Neural crest cell (in vitro differentiated cells): ENCODE measurements around the gene SIPA1L3. TPM values are rescaled to one million over a fixed set of nuclear protein-coding genes. Genes with fewer than 3 reads are reported as not detected.

Source experiments
- DNase-seq: peaks from one replicate; pipeline ENCODE4 v3.0.0; 2021; ENCODE audit warnings: low read depth, mixed read lengths, low spot score
- H3K27ac Mint-ChIP-seq: one replicate; pipeline ENCODE4 v1.8.0; 2021; ENCODE audit warnings: mild to moderate bottlenecking, mixed read lengths; ENCODE audit not compliant: unreplicated experiment
- H3K27me3 Mint-ChIP-seq: 2 replicates; pipeline ENCODE4 v1.8.0; 2021; ENCODE audit warnings: low read depth, mild to moderate bottlenecking, mixed read lengths
- H3K36me3 Mint-ChIP-seq: 2 replicates; pipeline ENCODE4 v1.8.0; 2021; ENCODE audit warnings: low read depth, mild to moderate bottlenecking, mixed read lengths
- H3K4me1 Mint-ChIP-seq: 2 replicates; pipeline ENCODE4 v1.8.0; 2021; ENCODE audit warnings: mixed read lengths
- H3K4me3 Mint-ChIP-seq: one replicate; pipeline ENCODE4 v1.8.0; 2021; ENCODE audit warnings: mild to moderate bottlenecking, mixed read lengths
- H3K9me3 Mint-ChIP-seq: 2 replicates; pipeline ENCODE4 v1.8.0; 2021; ENCODE audit warnings: mixed read lengths
- total RNA-seq: library from RNA; stranded (reverse); gene quantifications from 2 replicates; pipeline ENCODE4 v1.2.1, GENCODE V29; 2021
- TF ChIP-seq, protein P1 (sequence below): fragments of 200-600 bp; sonication (generic); conservative IDR thresholded peaks from 2 replicates; pipeline ENCODE4 v1.5.0; 2021; ENCODE audit warnings: antibody characterized with exemption, mild to moderate bottlenecking

SIPA1L3 gene
- total RNA-seq, 1 donor from 2014 or later = 41.2 TPM

DNA sequence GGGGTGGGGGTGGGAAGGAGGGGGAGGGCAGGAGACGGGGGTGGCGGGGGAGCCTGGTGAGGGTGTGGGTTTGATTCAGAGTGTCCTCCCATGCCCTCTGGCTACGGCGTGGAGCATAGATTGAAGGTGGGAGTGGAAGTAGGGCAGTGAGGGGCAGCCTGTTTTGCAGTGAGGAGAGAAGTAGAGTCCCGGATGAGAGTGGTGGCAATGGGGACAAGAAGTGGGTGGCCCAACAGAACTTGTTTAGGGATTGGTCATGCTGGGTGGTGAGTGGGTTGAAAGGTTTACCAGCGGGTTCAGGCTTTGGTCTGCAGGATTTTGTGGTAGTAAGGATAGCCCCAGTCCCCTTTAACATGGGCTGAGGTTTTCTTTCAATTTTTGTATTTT is 35.5 kb downstream of the SIPA1L3 start:
- no peak for DNase-seq
- H3K27ac Mint-ChIP-seq = no peak overlapping the region
- TF ChIP-seq, protein P1, sequence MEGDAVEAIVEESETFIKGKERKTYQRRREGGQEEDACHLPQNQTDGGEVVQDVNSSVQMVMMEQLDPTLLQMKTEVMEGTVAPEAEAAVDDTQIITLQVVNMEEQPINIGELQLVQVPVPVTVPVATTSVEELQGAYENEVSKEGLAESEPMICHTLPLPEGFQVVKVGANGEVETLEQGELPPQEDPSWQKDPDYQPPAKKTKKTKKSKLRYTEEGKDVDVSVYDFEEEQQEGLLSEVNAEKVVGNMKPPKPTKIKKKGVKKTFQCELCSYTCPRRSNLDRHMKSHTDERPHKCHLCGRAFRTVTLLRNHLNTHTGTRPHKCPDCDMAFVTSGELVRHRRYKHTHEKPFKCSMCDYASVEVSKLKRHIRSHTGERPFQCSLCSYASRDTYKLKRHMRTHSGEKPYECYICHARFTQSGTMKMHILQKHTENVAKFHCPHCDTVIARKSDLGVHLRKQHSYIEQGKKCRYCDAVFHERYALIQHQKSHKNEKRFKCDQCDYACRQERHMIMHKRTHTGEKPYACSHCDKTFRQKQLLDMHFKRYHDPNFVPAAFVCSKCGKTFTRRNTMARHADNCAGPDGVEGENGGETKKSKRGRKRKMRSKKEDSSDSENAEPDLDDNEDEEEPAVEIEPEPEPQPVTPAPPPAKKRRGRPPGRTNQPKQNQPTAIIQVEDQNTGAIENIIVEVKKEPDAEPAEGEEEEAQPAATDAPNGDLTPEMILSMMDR = no peak
- peaks cover 3% of the 10 kb centered on the region for H3K36me3 Mint-ChIP-seq
- H3K9me3 Mint-ChIP-seq = peaks cover 3% of the 10 kb centered on the region
- no peak overlapping the region for H3K4me3 Mint-ChIP-seq
- H3K27me3 Mint-ChIP-seq = no peaks in the 10 kb centered on the region
- peaks cover 24% of the 10 kb centered on the region for H3K4me1 Mint-ChIP-seq

DNA sequence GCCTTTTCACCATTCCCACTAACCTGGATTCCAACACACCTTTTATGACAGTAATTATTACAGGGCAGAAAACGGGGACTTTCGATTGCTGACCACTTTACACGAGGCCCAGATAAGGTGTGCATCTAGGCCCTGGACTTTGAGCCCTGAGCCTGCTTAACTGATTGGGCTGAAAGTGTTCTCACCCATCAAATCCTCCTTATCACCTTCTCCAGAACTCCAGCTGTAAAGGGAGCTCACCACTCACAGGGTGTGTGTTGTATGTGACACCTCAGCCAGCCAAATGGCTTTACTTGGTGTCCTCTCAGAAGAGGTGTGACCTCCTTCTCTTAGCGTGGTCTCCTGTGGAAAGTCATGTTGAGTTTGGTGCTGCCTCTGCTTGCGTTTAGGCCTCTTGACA is 36.5 kb downstream of the SIPA1L3 start:
- no peaks in the 10 kb centered on the region for H3K27me3 Mint-ChIP-seq
- no peak for DNase-seq
- TF ChIP-seq, protein P1 = no peak
- peaks cover 3% of the 10 kb centered on the region for H3K36me3 Mint-ChIP-seq
- no peak overlapping the region for H3K27ac Mint-ChIP-seq
- no peak overlapping the region for H3K4me3 Mint-ChIP-seq
- H3K4me1 Mint-ChIP-seq = peaks cover 33% of the 10 kb centered on the region
- H3K9me3 Mint-ChIP-seq = peaks cover 3% of the 10 kb centered on the region

DNA sequence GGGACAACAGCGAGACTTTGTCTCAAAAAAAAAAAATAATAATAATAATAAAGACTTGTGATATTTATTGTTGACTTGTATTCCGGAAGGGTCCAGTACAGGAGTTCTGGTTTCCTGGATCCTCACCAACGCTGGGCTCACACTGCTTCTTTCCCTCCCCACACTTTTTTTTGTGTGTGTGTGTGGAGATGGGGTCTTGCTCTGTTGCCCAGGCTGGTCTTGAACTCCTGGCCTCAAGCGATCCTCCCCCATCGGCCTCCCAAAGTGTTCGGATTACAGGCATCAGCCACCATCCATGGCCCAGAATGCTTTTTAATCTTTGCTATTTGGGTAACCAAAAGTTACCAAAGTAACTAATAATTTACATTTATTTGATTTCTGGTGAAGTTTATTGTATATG is 39.1 kb downstream of the SIPA1L3 start:
- Mint-ChIP-seq H3K9me3 (no peaks in the 10 kb centered on the region), H3K4me3 (no peak overlapping the region), H3K36me3 (no peaks in the 10 kb centered on the region), H3K27me3 (no peaks in the 10 kb centered on the region), H3K27ac (no peak overlapping the region), H3K4me1 (peaks cover 25% of the 10 kb centered on the region)
- no peak for DNase-seq
- TF ChIP-seq, protein P1 = no peak

DNA sequence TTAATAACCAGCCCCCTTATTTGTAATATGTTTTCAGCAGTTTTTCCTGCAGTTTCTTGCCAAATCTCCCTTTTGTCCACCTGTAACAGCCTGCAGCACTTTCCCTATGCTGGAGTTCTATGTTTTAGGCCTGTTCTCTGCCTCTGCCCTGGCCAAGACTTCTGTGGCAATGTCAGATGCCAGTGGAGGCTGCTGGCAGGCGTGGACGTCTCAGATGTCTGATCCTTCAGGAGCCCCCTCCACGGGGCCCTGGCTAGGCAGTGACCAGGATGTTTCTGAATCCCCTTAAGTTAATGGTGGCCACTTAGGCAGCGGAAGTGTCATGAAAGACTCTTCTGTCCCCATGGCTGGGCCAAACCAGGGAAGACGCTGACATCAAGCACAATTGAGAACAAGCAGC is 40.8 kb downstream of the SIPA1L3 start:
- Mint-ChIP-seq H3K4me1 (peaks cover 16% of the 10 kb centered on the region), H3K36me3 (no peaks in the 10 kb centered on the region), H3K27ac (peak overlapping the region; percentile 70), H3K9me3 (no peaks in the 10 kb centered on the region), H3K4me3 (no peak overlapping the region), H3K27me3 (no peaks in the 10 kb centered on the region)
- no peak for DNase-seq
- TF ChIP-seq, protein P1 = no peak

DNA sequence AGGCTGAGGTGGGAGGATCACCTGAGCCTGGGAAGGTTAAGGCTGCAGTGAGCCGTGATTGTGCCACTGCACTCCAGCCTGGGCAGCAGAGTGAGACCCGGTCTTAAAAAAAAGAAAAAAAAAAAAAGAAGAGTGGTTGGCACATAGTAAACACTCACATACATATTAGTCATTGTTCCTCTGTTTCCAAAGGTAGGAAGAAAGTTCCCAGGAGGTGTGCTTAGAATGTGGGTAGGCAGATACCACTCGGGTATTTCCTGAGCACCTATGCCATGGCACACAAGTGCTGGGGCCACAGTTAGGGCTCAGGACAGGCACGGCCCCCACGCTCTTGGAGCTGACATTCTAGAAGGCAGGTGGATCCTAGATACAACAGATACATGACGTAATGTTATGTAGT is 41.4 kb downstream of the SIPA1L3 start:
- TF ChIP-seq, protein P1 = no peak
- no peaks in the 10 kb centered on the region for H3K9me3 Mint-ChIP-seq
- H3K27ac Mint-ChIP-seq = no peak overlapping the region
- DNase-seq = no peak
- no peak overlapping the region for H3K4me3 Mint-ChIP-seq
- H3K36me3 Mint-ChIP-seq = no peaks in the 10 kb centered on the region
- H3K4me1 Mint-ChIP-seq = peaks cover 22% of the 10 kb centered on the region
- H3K27me3 Mint-ChIP-seq = no peaks in the 10 kb centered on the region
